IPS DF 6.9 (cell line): ENCODE data around the gene ACACA.
"Not testable (repeated sequence)": the region's sequence is repeated elsewhere in the genome, so short reads cannot be mapped to it uniquely, and the experiment has no call there.

Experiments
- DNase-seq: peaks from one replicate; pipeline ENCODE4 v3.0.0-alpha.2; 2013; ENCODE audit warnings: low read depth, low spot score
- H3K27ac ChIP-seq: one replicate; pipeline ENCODE4 v1.5.1; 2013; ENCODE audit warnings: low read length, control low read depth
- H3K27me3 ChIP-seq: 2 replicates; pipeline ENCODE4 v1.6.1; 2013; ENCODE audit warnings: mild to moderate bottlenecking, low read length; ENCODE audit not compliant: control insufficient read depth, insufficient read depth
- H3K36me3 ChIP-seq: 2 replicates; pipeline ENCODE4 v1.6.1; 2013; ENCODE audit warnings: low read length; ENCODE audit not compliant: control insufficient read depth, insufficient read depth
- H3K4me1 ChIP-seq: 2 replicates; pipeline ENCODE4 v1.6.1; 2013; ENCODE audit warnings: low read length; ENCODE audit not compliant: control insufficient read depth, insufficient read depth
- H3K4me3 ChIP-seq: 2 replicates; pipeline ENCODE4 v1.5.1; 2013; ENCODE audit warnings: mild to moderate bottlenecking, low read length
- H3K9me3 ChIP-seq: 2 replicates; pipeline ENCODE4 v1.6.1; 2013; ENCODE audit warnings: low read length, inconsistent platforms; ENCODE audit not compliant: control insufficient read depth, insufficient read depth
- WGBS: extraction: QIAGEN DNeasy Blood & Tissue Kit; methylation state at CpG from one replicate; pipeline ENCODE4 v1.1.7; 2013; ENCODE audit warnings: mixed read lengths, missing lambda C conversion rate; ENCODE audit not compliant: insufficient read length, insufficient coverage; 5-methylcytosine and 5-hydroxymethylcytosine counted together

The ACACA gene

DNA sequence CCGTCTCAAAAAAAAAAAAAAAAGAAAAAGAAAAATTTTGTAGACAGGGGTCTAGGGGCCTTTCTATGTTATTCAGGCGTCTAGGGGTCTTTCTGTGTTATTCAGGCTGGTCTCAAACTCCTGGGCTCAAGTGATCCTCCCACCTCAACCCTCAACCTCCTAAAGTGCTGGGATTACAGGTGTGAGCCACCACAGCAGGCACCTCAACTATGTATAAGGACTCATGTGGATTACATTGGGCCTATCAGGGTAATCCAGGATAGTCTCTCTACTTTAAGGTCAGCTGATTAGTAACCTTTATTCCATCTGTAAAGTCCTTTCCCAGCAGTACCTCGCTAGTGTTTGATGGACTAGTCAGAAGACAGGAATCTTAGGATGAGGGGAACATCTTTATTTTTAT lies 22.4 kb upstream of the ACACA start:
- Histone ChIP-seq H3K27me3 (no peaks in the 10 kb centered on the region), H3K4me3 (no peak overlapping the region), H3K4me1 (no peaks in the 10 kb centered on the region), H3K36me3 (peaks cover 4% of the 10 kb centered on the region; the same call in 1 of the 2 replicates), H3K9me3 (no peaks in the 10 kb centered on the region), H3K27ac (no peak overlapping the region)
- DNase-seq, result no peak
- no CpG with 5 or more reads among the region's 3 CpGs for WGBS

- WGBS, result no CpG with 5 or more reads among the region's 1 CpG
- Histone ChIP-seq H3K4me1 (no peaks in the 10 kb centered on the region), H3K9me3 (no peaks in the 10 kb centered on the region), H3K4me3 (no peak overlapping the region), H3K36me3 (peaks cover 4% of the 10 kb centered on the region; the same call in 1 of the 2 replicates), H3K27ac (no peak overlapping the region), H3K27me3 (no peaks in the 10 kb centered on the region)
- DNase-seq, result no peak
These were observed 18.6 kb upstream of the ACACA start for GRCh38 chr17:37425268-37425667.

DNA sequence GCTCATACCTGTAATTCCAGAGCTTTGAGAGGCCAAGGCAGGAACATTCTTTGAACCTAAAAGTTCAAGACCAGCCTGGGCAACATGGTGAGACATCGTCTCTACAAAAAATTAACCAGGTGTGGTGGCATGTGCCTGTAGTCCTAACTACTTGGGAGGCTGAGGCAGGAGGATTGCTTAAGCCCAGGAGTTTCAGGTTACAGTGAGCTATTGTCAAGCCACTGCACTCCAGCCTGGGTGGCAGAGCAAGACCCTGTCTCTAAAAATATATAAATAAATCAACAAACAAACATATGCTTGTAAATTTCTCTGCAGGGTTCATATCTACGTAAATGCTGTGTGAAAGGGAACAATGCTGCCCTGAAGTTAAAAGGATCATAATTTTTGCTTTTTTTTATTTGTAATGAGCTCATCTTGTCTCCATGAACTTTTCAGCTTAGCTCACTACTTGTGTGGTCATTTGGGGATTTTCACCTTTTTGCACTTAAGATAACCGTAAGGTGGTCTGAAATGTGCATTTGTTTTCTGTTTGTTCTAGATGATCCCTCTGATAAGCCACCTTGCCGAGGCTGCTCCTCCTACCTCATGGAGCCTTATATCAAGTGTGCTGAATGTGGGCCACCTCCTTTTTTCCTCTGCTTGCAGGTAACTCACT lies 16.5 kb upstream of the ACACA start:
- no peaks in the 10 kb centered on the region for H3K27me3 ChIP-seq
- H3K4me3 ChIP-seq, result no peak overlapping the region
- DNase-seq, result no peak
- H3K36me3 ChIP-seq, result peaks cover 4% of the 10 kb centered on the region; the same call in 1 of the 2 replicates
- H3K9me3 ChIP-seq, result no peaks in the 10 kb centered on the region
- H3K4me1 ChIP-seq, result no peaks in the 10 kb centered on the region
- no peak overlapping the region for H3K27ac ChIP-seq
- no CpG with 5 or more reads among the region's 4 CpGs for WGBS

- Histone ChIP-seq H3K9me3 (no peaks in the 10 kb centered on the region), H3K4me3 (no peak overlapping the region), H3K4me1 (no peaks in the 10 kb centered on the region), H3K36me3 (no peaks in the 10 kb centered on the region; the same call in 1 of the 2 replicates), H3K27ac (no peak overlapping the region), H3K27me3 (no peaks in the 10 kb centered on the region)
- DNase-seq, result no peak
- no CpG with 5 or more reads among the region's 2 CpGs for WGBS
These were observed 11.2 kb upstream of the ACACA start for GRCh38 chr17:37417852-37418251.

- H3K4me1 ChIP-seq, result no peaks in the 10 kb centered on the region
- no peaks in the 10 kb centered on the region for H3K9me3 ChIP-seq
- no peak for DNase-seq
- H3K36me3 ChIP-seq, result peaks cover 4% of the 10 kb centered on the region; the same call in 1 of the 2 replicates
- no CpG with 5 or more reads among the region's 7 CpGs for WGBS
- no peaks in the 10 kb centered on the region for H3K27me3 ChIP-seq
- H3K27ac ChIP-seq, result no peak overlapping the region
- no peak overlapping the region for H3K4me3 ChIP-seq
These were observed 7.4 kb upstream of the ACACA start for GRCh38 chr17:37413875-37414519.

DNA sequence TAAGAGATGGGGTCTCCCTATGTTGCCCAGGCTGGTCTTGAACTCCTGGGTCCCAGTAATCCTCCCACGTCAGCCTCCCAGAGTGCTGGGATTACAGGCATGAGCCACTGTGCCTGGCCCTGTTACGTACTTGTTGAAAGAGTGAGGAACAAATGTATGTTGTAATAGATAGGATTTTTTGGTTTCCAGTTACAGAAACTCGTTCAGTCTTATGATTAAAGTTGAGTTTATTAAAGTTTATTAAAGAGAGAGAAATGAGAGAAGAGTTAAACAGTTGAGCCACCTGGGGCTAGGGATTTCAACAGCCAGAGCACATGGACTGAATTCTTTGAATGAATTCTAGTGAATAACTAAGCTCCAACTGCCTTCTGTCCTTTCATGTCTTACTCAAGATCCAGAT lies 3.7 kb upstream of the ACACA start:
- Histone ChIP-seq H3K27ac (no peak overlapping the region), H3K27me3 (no peaks in the 10 kb centered on the region), H3K36me3 (peaks cover 4% of the 10 kb centered on the region; the same call in 1 of the 2 replicates), H3K4me1 (no peaks in the 10 kb centered on the region; the same call in 1 of the 2 replicates), H3K9me3 (no peaks in the 10 kb centered on the region), H3K4me3 (no peak overlapping the region)
- WGBS, result 100% methylated on average over 1 of the region's 3 CpGs
- DNase-seq, result no peak

DNA sequence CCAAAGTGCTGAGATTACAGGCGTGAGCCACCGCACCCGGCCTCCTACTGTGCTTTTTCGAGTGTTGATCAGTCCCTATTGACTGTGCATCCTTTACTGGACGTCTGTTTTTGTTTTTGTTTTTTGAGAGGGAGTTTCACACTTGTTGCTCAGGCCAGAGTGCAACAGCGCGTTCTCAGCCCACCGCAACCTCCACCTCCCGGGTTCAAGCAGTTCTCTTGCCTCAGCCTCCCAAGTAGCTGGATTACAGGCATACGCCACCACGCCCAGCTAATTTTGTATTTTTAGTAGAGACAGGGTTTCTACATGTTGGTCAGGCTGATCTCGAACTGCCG lies 1.5 kb upstream of the ACACA start:
- H3K4me1 ChIP-seq, H3K27me3 ChIP-seq, H3K9me3 ChIP-seq, H3K4me3 ChIP-seq, H3K36me3 ChIP-seq, H3K27ac ChIP-seq, DNase-seq: not testable (repeated sequence)
- no CpG with 5 or more reads among the region's 13 CpGs for WGBS

GRCh38 chr17:37405955-37406634 lies 541 bp downstream of the ACACA start:
- no peak for DNase-seq

GRCh38 chr17:37405522-37405921 lies 1.1 kb downstream of the ACACA start:
- not testable (repeated sequence) for H3K9me3 ChIP-seq, H3K27ac ChIP-seq, H3K27me3 ChIP-seq, H3K4me3 ChIP-seq, H3K4me1 ChIP-seq, H3K36me3 ChIP-seq, DNase-seq
- WGBS, result no CpG with 5 or more reads among the region's 14 CpGs

More at GRCh38 chr17:37405955-37406634, 541 bp downstream of the ACACA start:
- H3K27ac ChIP-seq, result no peak overlapping the region
- no peaks in the 10 kb centered on the region for H3K9me3 ChIP-seq
- H3K36me3 ChIP-seq, result peaks cover under 1% of the 10 kb centered on the region; the same call in 1 of the 2 replicates
- no CpG with 5 or more reads among the region's 21 CpGs for WGBS
- no peaks in the 10 kb centered on the region for H3K27me3 ChIP-seq
- H3K4me3 ChIP-seq, result peak overlapping the region; percentile 88
- H3K4me1 ChIP-seq, result no peaks in the 10 kb centered on the region; the same call in 1 of the 2 replicates

DNA sequence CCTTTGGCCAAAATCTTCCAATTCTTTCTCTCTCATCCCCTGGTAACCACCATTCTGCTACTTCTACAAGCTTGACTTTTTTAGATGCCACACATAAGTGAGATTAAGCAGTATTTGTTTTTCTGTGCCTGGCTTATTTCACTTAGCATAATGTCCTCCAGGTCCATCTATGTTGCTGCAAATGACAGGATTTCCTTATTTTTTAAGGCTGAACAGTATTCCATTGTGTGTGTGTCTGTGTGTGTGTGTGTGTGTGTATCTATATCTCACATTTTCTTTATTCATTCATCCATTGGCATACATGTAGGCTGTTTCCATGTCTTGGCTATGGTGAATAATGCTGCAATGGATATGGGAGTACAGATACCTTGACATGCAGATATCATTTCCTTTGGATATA lies 6.1 kb downstream of the ACACA start:
- H3K9me3 ChIP-seq, result no peaks in the 10 kb centered on the region
- H3K4me1 ChIP-seq, result no peaks in the 10 kb centered on the region
- no peak overlapping the region for H3K27ac ChIP-seq
- H3K36me3 ChIP-seq, result no peaks in the 10 kb centered on the region
- DNase-seq, result no peak
- no peaks in the 10 kb centered on the region for H3K27me3 ChIP-seq
- no peak overlapping the region for H3K4me3 ChIP-seq
